GM12865 (cell line): ENCODE measurements around the gene TTC12.

Experiments
- DNase-seq: peaks from one replicate; pipeline ENCODE4 v3.0.0; 2010; ENCODE audit warnings: low read depth
- H3K4me3 ChIP-seq: 2 replicates; pipeline ENCODE4 v1.5.1; 2011; ENCODE audit warnings: mild to moderate bottlenecking, low read depth, low read length, control low read depth
- TF ChIP-seq, protein P1 (sequence below): IDR thresholded peaks from 2 replicates; pipeline ENCODE4 v1.5.1; 2011; ENCODE audit warnings: low read length, control low read depth, low read depth, inconsistent platforms; ENCODE audit not compliant: insufficient read depth; ENCODE audit errors: missing control alignments

The TTC12 gene

DNA sequence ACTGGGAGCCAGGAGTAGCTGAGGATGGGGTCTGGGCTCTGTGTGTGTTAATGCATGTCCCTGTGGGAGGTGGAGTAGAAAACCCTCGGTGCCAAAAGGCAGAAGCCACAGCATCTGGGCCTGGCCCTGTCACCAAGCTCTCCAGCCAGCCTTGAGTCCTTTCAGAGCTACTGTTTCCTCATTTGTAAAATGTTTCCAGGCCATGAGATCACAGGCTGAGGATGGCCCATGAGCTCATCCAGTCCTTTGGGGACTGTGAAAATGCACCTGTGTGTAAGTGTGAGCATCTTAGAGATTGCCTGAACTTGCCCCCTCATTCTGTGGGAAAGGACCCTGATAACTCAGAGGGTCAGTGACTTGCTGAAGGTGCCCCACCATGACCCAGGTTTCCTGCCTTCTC lies 82.3 kb downstream of the TTC12 start:
- DNase-seq = no peak
- H3K4me3 ChIP-seq = no peak overlapping the region
- TF ChIP-seq, protein P1, sequence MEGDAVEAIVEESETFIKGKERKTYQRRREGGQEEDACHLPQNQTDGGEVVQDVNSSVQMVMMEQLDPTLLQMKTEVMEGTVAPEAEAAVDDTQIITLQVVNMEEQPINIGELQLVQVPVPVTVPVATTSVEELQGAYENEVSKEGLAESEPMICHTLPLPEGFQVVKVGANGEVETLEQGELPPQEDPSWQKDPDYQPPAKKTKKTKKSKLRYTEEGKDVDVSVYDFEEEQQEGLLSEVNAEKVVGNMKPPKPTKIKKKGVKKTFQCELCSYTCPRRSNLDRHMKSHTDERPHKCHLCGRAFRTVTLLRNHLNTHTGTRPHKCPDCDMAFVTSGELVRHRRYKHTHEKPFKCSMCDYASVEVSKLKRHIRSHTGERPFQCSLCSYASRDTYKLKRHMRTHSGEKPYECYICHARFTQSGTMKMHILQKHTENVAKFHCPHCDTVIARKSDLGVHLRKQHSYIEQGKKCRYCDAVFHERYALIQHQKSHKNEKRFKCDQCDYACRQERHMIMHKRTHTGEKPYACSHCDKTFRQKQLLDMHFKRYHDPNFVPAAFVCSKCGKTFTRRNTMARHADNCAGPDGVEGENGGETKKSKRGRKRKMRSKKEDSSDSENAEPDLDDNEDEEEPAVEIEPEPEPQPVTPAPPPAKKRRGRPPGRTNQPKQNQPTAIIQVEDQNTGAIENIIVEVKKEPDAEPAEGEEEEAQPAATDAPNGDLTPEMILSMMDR = no peak

DNA sequence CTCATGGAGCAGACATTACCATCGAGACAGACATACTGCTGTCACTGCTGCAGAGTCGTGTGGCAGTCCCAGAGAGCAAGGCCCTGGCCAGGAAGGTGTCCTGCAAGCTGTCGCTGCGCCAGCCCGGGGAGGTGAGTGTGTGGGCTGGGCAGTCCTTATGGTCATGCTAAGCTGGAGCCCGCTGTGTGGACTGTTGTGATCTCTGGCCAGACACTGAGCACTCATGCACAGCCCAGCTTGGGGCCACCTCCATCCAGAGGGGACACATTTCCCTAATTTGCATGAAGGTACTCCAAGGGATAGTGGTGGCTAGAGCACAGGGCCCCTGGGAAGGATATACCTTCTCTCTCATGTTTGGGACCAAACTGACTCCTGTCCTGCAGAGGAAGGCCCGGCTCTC lies 82.8 kb downstream of the TTC12 start:
- DNase-seq = no peak
- H3K4me3 ChIP-seq = no peak overlapping the region
- TF ChIP-seq, protein P1 = no peak

DNA sequence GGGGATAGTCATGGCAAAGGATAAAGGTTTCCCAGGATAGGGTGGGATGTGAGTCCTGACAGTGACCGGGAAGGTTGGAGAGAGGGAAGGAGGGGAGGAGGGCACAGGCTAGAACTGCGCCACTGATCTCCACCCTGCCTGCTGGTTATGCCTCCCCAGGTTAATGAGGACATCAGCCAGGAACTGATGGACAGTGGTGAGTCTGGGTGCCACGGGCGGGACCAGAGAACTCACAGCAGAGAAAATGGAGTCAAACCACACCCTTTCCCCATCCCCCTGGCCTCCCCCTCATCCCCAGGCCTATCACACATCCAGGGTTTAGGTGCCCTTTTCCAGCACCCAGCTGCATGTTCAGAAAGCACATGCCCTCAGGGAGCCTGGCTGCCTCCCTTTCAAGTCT lies 83.4 kb downstream of the TTC12 start:
- DNase-seq = no peak
- H3K4me3 ChIP-seq = no peak overlapping the region
- TF ChIP-seq, protein P1 = no peak

DNA sequence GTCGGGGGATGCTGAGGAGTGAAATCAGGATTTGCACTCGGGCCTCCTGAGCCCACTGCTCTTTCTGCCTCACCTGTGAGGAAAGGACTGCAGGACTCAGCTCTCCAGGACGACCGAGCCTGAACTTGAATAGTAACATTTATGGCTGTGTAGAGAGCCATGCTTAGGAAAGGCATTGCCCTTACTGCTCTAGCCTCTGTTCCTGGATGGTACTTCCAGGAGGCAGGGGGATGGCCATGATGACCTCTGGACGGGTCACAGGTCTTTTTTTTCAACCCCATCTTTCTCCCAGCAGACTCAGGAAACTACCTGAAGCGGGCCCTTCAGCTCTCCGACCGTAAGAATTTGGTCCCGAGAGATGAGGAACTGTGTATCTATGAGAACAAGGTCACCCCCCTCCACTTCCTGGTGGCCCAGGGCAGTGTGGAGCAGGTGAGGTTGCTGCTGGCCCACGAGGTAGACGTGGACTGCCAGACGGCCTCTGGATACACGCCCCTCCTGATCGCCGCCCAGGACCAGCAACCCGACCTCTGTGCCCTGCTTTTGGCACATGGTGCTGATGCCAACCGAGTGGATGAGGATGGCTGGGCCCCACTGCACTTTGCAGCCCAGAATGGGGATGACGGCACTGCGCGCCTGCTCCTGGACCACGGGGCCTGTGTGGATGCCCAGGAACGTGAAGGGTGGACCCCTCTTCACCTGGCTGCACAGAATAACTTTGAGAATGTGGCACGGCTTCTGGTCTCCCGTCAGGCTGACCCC lies 84.5 kb downstream of the TTC12 start:
- no peak overlapping the region for H3K4me3 ChIP-seq
- no peak for DNase-seq
- TF ChIP-seq, protein P1 = no peak

DNA sequence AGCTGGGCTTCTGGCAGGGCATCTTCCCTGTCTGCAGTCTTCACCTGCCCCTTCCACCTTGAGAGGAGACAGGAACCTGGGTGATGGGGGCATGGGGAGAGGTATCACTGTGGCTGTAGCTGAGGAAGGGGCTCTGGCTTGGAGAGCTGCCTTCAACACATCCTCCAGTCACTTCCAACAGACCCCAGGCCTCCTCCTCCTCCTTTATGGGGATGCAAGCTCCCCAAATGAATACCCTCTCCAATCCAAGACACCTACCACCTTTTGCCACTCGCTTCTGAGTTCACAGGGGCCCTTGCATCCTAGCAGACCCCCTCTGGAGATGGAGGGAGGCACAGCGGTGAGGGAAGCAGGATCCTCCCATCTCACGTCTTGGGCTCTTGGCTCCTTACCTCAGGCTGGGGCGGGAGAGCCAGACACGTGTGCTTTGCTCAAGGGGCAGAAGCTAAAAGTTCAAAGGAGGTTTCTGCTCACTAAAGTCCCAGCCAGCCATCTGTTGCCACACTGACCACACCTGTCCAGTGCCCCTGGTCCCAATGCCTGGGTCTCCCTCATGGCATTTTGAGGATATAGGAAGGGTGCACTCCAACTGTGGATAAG lies 86.3 kb downstream of the TTC12 start:
- TF ChIP-seq, protein P1 = no peak
- DNase-seq = no peak

DNA sequence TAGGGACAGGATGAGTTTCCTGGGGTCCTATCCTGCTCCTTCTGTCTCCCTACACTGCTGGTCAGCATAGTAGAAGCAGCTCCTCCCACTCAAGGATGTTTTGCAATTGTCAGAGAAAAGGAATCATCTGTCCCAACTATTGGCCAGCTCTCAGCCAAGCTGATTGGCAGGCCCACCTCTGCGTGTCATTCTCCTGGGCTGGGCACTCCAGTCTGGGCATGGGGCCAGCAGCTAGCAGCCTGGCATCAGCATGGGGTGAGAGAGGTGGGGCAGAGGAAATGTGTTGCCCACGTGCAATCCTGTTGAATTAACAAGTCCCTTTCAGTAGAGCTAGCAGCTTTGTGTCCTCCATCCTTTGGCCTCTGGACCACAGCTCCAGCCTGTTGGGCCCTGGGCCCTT lies 87.3 kb downstream of the TTC12 start:
- TF ChIP-seq, protein P1 = no peak
- H3K4me3 ChIP-seq = no peak overlapping the region
- DNase-seq = no peak

More for the DNA sequence above, 86.3 kb downstream of the TTC12 start:
- H3K4me3 ChIP-seq = no peak overlapping the region

DNA sequence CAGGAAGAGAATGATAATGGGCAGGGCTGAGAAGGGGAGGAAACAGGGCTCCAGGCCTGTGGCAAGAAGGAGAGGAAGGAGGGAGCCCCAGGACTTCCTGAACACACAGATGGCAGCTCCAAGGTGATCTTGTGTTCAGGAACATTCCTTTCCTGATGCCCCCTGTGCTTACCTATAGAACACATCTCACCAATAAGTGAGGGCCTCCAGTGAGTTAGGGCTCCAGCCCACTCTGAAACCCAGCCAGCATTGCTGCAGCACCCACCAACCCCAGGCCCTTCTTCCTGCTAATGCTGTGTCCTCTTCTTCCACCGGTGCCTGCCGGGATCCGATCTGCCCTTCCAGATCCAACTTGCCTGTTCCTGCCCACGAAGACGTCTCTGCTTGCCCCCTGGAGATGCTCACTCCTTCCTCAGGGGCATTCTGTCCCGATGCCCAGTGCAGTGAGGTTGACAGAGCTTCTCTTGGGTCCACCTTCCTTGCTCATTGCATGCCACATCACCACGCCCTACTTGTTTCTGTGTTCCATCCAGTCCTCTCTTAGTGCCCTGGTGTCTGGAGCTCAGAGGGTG lies 90.6 kb downstream of the TTC12 start:
- H3K4me3 ChIP-seq = no peak overlapping the region
- DNase-seq = no peak
- TF ChIP-seq, protein P1 = no peak
